ENCODE measurements around the gene FADS3. TPM values are rescaled to one million over a fixed set of nuclear protein-coding genes. Genes with fewer than 3 reads are reported as not detected.
A peak's percentile ranks its signal among the peaks of the same experiment; 100 is the strongest.

Gene FADS3
- total and polyA plus RNA-seq, 2 donors (not counting 1 experiment from before 2014, with no cell fraction given), result 225 to 256 TPM

DNA sequence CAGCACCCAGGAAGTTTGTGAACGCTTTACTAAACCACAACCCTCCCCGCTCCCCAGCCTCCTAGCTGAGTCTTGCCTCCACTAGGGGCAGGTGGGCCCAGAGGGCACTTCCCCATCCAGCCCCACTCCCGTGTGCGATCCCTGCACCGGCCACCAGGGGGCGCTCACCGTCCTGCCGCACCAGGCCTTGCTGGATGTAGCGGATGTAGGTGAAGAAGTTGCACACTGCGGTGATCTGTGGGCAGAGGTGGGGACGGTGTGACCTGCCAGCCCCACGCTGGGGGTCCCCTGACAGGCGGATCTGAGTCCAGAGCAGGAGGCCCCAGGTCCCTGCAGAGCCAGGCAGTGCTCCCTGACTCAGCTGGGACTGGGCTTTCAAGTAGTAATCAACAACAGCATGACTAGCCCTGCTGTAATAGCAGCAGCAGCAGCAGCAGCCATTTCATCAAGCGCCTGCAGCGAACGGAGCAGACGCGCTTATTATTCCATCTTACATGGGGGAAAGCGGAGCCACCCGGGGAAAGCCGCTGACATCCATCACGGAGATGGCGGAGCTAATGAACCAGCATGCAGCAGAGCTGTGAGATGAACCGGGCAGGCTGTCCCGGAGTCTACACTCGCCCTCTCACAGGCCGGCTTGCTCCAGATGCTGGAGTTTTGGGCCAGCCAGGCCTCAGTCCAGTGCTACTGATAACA is 7.9 kb upstream of the FADS3 start:
- peaks cover 4% of the 10 kb centered on the region for H3K27me3 Mint-ChIP-seq
- Histone ChIP-seq H3K9me3 (ENCODE audit: control extremely low read depth in 1 of 3, control insufficient read depth in 2 of 3, insufficient read depth in 1 of 3, low read length in 2 of 3) (peaks cover 0 to 6% (median 0%) of the 10 kb centered on the region in 3 donors), H2AFZ (ENCODE audit: insufficient read depth, low read depth, low read length, poor library complexity, severe bottlenecking) (peak overlapping the region; percentile 70), H3K36me3 (replicated peaks in 1 of 2; ENCODE audit: control extremely low read depth in 1 of 2, control insufficient read depth in 1 of 2, extremely low read depth in 1 of 2, insufficient read depth in 2 of 2, low read length in 1 of 2) (no peaks in the 10 kb centered on the region), H4K20me1 (ENCODE audit: control insufficient read depth, insufficient read depth, low read length, poor library complexity, severe bottlenecking) (no peaks in the 10 kb centered on the region), H3K4me2 (replicated peaks; ENCODE audit: low read depth, low read length, poor library complexity, severe bottlenecking) (peak overlapping the region; percentile 60), H3K27me3 (replicated peaks in 1 of 4; ENCODE audit: control extremely low read depth in 1 of 4, control insufficient read depth in 3 of 4, insufficient read depth in 4 of 4, low read length in 3 of 4) (peaks cover 0 to 3% (median 2%) of the 10 kb centered on the region in 4 experiments), H3K9ac (ENCODE audit: low read length) (no peak overlapping the region), H3K27ac (ENCODE audit: low read length in 2 of 2) (peak overlapping the region in 1 of 2 donors; percentile 33), H3K79me2 (ENCODE audit: control insufficient read depth, insufficient read depth, low read length) (no peaks in the 10 kb centered on the region), H3K4me3 (ENCODE audit: control extremely low read depth in 1 of 5, extremely low read depth in 1 of 5, insufficient read depth in 1 of 5, low read depth in 2 of 5, low read length in 4 of 5) (no peak overlapping the region), H3K4me1 (ENCODE audit: control insufficient read depth in 2 of 2, insufficient read depth in 2 of 2, low read length in 2 of 2) (peaks cover 21 to 31% of the 10 kb centered on the region in 2 donors)
- ChIA-PET CTCF (interaction anchor here (0.6 to 12.0 kb wide), 45 partner anchors 8 to 224 kb away, joined by 3 to 424 read pairs (median 5); partner anchors contain the start of genes BEST1, FADS3, FEN1 and FTH1), POLR2A (interaction anchor here (0.9 to 2.6 kb wide), 5 partner anchors 17 to 182 kb away, joined by 3 to 14 read pairs (median 9); no protein-coding TSS in a partner anchor)
- TF ChIP-seq EZH2 (IDR thresholded peaks at IDR 0.05; ENCODE audit: borderline replicate concordance, insufficient read depth, low read depth, low read length, poor library complexity, severe bottlenecking) (no peak), CTCF (IDR thresholded peaks at IDR 0.05) (peak; percentile 100)
- DNase-seq (peak; percentile 96), ATAC-seq (ENCODE audit: low read depth) (peak; percentile 96)
- H3K27ac Mint-ChIP-seq, result peak overlapping the region; percentile 85
- peaks cover 26% of the 10 kb centered on the region for H3K4me1 Mint-ChIP-seq
- no peaks in the 10 kb centered on the region for H3K9me3 Mint-ChIP-seq (ENCODE audit: insufficient read depth)
- intact Hi-C loops (cut with micrococcal nuclease), result loop anchor here (1.0 kb wide), 8 partner anchors 8 to 213 kb away; partner anchors contain the start of gene FADS3
- 49% methylated on average over 27 of the region's 27 CpGs for WGBS (ENCODE audit: insufficient coverage)
- H3K4me3 Mint-ChIP-seq, result peak overlapping the region; percentile 41

GRCh38 chr11:61898247-61898582 is 6.9 kb upstream of the FADS3 start:
- no peak overlapping the region for H3K4me3 Mint-ChIP-seq
- TF ChIP-seq CTCF (IDR thresholded peaks at IDR 0.05) (no peak), EZH2 (IDR thresholded peaks at IDR 0.05; ENCODE audit: borderline replicate concordance, insufficient read depth, low read depth, low read length, poor library complexity, severe bottlenecking) (no peak)
- Histone ChIP-seq H3K79me2 (ENCODE audit: control insufficient read depth, insufficient read depth, low read length) (no peaks in the 10 kb centered on the region), H3K9me3 (ENCODE audit: control extremely low read depth in 1 of 3, control insufficient read depth in 2 of 3, insufficient read depth in 1 of 3, low read length in 2 of 3) (no peaks in the 10 kb centered on the region), H3K27ac (ENCODE audit: low read length in 2 of 2) (no peak overlapping the region), H2AFZ (ENCODE audit: insufficient read depth, low read depth, low read length, poor library complexity, severe bottlenecking) (no peak overlapping the region), H3K36me3 (replicated peaks in 1 of 2; ENCODE audit: control extremely low read depth in 1 of 2, control insufficient read depth in 1 of 2, extremely low read depth in 1 of 2, insufficient read depth in 2 of 2, low read length in 1 of 2) (no peaks in the 10 kb centered on the region), H3K4me2 (replicated peaks; ENCODE audit: low read depth, low read length, poor library complexity, severe bottlenecking) (peak overlapping the region; percentile 60), H3K4me3 (ENCODE audit: control extremely low read depth in 1 of 5, extremely low read depth in 1 of 5, insufficient read depth in 1 of 5, low read depth in 2 of 5, low read length in 4 of 5) (no peak overlapping the region), H3K27me3 (replicated peaks in 1 of 4; ENCODE audit: control extremely low read depth in 1 of 4, control insufficient read depth in 3 of 4, insufficient read depth in 4 of 4, low read length in 3 of 4) (no peaks in the 10 kb centered on the region), H3K4me1 (ENCODE audit: control insufficient read depth in 2 of 2, insufficient read depth in 2 of 2, low read length in 2 of 2) (peaks cover 21 to 28% of the 10 kb centered on the region in 2 donors), H4K20me1 (ENCODE audit: control insufficient read depth, insufficient read depth, low read length, poor library complexity, severe bottlenecking) (no peaks in the 10 kb centered on the region), H3K9ac (ENCODE audit: low read length) (no peak overlapping the region)
- ChIA-PET CTCF (interaction anchor here (0.8 to 12.0 kb wide), 28 partner anchors 9 to 226 kb away, joined by 3 to 424 read pairs (median 12); partner anchors contain the start of genes BEST1, FEN1, FTH1 and INCENP), POLR2A (interaction anchor here (0.7 to 2.6 kb wide), 8 partner anchors 18 to 229 kb away, joined by 3 to 14 read pairs (median 7); partner anchors contain the start of gene FTH1)
- peaks cover 30% of the 10 kb centered on the region for H3K4me1 Mint-ChIP-seq
- peak overlapping the region; percentile 1 for H3K27ac Mint-ChIP-seq
- no peak for ATAC-seq (ENCODE audit: low read depth)
- DNase-seq, result no peak
- H3K9me3 Mint-ChIP-seq (ENCODE audit: insufficient read depth), result no peaks in the 10 kb centered on the region
- H3K27me3 Mint-ChIP-seq, result no peaks in the 10 kb centered on the region
- 88% methylated on average over 9 of the region's 9 CpGs for WGBS (ENCODE audit: insufficient coverage)
- intact Hi-C loops (cut with micrococcal nuclease), result no loop called here
